HG03196 (cell line): ENCODE results near the gene CRTC3.
"Not testable (repeated sequence)": the region's sequence is repeated elsewhere in the genome, so short reads cannot be mapped to it uniquely, and the experiment has no call there.

Experiments used
- ATAC-seq: cut with Tn5 transposase; IDR thresholded peaks from one replicate; pipeline ENCODE4 v1.9.1; 2021; ENCODE audit not compliant: unreplicated experiment

CRTC3 gene

DNA sequence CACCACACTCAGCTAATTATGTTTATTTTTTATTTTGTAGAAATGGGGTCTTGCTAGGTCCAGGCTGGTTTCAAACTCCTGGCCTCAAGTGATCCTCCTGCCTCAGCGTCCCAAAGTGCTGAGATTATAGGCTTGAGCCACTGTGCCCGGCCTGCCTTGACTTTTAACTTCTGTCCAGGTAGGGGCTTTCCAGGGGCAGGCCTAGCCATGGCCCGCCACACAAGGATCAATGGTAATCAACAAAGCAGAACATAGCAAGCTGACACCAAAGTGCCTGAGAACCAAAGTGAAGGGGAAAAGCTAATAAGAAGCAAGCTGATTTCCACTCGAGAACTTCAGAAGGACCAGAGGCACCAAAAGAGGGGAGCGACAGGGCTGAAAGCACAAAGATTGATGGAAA lies 9.4 kb upstream of the CRTC3 start:
- ATAC-seq = no peak

DNA sequence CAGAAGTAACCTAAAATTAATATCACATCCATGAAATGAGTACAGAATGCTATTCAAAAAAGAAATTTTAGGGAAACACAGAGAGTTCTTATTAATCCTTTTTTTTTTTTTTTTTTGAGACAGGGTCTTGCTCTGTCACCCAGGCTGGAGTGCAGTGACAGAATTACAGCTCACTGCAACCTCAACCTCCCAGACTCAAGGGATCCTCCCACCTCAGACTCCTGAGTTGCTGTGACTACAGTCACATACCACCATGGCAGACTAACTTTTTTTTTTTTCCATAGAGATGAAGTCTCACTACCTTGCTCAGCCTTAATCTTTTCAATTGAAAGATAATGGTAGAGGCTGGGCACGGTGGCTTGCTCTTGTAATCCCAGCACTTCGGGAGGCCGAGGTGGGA lies 6.3 kb upstream of the CRTC3 start:
- no peak for ATAC-seq

DNA sequence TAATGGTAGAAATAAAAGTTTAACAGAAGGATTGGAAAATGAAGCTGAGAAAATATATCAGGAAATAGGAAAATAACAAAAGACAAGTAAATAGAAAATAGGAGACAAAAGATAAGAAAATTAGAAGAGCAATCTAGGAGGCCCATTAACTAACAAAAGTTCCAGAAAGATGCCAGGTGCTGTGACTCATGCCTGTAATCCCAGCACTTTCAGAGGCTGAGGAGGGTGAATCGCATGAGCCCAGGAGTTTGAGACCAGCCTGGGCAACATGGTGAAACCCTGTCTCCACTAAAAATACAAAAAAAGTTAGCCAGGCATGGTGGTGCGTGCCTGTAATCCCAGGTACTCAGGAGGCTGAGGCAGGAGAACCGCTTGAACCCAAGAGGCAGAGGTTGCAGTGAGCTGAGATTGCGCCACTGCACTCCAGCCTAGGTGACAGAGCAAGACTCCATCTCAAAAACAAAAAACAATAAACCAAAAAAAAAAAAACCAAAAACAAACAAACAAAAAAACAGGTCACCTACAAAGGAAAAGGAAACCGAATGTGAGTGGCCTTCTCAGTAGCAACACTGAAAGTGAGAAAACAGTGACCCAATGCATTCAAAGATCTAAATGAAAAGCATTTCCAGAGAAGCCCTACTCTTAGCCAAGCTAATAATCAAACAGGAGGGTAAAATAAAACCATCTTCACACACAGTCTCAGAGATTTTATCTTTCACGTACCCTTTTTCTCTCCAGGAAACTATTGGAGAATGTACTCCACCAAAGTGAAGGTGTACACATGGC lies 5.5 kb upstream of the CRTC3 start:
- ATAC-seq = not testable (repeated sequence)

DNA sequence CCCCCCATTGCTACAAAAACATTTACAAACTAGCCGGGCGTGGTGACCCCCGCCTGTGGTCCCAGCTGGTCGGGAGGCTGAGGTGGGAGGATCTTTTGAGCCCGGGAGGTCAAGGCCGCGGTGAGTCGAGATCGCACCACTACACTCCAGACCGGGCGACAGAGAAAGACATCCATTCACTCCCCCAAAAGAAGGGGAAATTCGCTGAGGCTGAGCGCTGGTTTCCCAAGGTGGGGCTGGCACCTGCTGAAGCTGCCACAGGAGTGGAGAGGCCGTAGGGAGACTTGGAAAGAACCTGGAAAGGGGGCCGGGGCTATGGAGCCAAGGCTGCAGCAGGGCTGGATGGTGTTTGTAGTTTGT lies 732 bp upstream of the CRTC3 start:
- no peak for ATAC-seq

DNA sequence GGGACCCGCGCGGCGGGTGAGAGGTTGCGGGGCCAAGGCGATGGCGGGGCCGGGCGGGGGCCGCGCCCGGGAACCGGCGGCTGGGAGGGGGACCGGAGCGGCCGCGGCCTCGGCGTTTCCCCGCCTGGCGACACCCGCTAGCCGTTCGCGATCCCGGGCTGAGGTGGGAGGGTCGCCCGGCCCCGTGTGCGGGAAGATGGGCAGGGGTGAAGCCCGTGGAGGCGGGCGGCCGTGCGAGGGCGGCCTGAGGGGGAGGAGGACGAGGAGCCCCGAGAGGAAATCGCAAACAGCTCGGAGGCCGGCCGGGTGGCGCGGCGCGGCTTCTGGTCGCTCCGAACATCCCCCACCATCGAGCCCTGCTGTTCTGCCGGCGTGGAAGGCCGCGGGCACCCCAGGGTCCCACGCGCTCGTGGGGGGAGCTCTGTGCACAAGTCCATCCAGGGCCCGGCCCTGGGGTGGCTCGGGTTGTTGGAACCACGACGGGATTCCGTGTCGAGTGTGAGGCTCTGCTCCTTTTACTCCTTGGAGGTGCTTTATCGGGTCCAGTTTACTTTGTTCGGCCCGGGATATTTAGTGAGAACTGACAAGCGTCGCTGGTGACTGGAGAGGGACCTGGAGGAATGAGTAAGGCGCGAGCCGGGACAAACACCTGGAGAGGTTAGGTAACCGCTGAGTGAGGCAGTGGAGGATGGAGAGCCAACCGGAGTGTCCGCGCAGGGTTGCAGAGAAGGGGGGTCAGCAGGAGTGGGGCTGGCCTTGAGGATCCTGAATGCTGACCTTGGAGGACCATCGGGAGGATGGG lies 728 bp downstream of the CRTC3 start:
- peak; percentile 45 for ATAC-seq

DNA sequence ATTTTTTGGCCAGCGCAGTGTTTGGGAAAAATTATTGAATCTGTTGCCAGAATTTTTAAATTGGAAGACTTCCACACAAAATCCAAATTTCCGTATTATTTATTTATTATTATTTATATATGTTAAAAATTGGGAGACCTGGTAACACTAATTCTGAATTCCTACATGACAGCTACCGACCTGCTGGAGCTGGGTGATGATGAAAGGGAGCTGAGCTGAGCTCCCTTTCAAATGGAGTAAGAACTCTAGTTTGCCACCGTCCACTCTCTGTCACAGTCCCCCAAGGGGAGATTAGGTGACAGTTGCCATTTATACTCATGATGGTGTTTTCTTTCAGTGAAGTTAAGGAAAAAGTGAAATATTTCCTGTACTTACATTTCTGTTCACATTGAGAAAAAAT lies 1.4 kb downstream of the CRTC3 start:
- ATAC-seq = no peak

DNA sequence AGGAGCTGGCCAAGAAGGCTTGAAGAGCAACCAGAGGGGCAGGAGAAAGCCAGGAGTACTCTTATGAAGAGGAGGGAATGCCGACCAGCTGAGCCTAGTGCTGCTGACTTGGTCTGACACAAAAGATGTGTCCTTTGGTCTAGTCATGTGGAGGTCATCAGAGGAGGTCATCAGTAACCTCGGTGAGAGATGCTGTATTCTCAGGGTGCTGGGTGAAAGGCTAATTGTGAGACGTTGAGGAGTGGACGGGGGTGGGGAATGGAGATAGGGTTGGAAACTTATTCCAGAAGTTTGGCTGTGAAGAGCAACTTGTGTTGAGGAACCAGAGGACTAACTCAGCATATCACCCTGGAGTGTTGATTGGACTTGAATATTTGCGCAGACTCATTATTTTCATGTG lies 5.5 kb downstream of the CRTC3 start:
- no peak for ATAC-seq

DNA sequence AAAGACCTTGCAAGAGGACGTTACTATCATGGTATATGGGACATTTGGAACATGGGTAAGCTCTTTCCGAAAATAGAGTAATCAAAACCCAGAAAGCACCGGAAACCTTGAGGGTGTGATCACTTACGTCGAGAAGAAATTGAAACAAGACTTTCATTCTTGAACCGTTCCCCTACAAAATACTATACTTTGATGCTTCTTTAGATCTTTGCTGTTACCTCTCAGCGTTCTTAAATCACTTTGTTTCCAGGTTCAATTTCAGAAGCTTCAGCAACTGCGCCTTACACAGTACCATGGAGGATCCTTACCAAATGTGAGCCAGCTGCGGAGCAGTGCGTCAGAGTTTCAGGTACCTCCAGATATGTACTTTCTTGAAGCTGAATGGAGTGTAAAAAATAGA lies 10.1 kb downstream of the CRTC3 start:
- no peak for ATAC-seq

DNA sequence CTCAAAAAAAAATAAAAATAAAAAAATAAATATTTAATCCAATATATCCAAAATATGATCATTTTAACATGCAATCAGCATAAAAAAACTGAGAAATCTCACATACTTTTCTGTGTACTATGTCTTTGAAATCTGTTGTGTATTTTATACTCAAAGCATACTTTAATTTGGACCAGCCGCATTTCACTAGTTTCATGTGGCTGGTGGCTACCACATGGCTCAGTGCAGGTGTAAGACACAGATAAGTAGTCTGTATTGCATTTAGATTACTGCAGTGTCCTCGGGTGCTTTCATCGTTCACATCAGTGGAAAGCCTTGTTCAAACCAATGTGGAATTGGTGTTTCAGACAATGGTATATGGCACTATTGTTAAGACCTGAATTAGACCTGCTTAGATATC lies 11.0 kb downstream of the CRTC3 start:
- no peak for ATAC-seq

DNA sequence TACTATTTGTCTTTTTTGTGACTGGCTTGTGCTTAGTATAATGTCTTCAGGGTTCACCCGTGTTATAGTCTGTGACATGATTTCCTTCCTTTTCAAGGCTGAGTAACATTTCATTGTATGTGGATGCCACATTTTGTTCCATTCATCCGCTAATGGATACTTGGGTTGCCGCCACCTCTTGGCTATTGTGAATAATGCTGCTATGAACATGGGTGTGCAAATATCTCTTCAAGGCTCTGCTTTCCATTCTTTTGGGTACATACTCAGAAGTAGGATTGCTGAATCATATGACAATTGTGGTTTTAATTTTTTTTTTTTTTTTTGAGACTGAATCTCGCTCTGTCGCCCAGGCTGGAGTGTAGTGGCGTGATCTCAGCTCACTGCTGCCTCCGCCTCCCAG lies 15.4 kb downstream of the CRTC3 start:
- ATAC-seq = no peak

DNA sequence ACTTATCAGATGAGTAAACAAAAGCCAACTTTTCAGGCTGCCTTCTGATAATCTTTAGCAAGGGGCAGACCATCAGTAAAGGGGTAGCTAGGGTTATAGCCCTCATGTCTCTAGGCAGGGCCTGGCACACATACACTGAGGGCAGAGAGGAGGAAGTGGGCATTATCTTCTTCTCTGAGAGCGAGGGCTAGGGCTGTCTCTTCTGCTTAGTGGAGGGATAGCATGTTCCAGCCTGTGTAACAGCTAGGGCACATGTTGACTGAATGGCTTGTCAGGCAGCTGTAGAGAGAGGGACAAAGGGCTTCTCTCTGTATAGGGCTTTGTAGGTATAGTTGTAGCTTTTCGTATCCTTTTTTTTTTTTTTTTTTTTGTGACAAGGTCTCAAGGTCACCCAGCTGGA lies 17.8 kb downstream of the CRTC3 start:
- no peak for ATAC-seq

DNA sequence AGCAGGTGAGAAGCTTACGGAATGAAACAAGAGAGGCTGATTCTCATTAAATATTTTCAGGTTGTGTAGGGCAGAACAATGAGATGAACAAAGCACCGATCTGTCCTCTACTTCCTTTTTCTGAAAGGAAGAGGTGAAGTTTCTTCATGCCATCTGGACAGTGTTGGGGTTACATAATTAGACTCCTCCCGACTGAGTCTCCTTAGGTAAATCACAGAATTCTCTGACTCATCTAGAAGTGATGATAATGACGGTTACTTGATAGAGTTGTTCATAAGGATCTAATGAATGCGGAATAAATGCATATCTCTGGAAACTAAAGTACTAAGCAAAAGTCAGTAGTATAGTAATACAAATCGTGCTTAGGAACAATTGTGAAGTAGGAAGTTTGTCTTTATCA lies 21.2 kb downstream of the CRTC3 start:
- no peak for ATAC-seq

DNA sequence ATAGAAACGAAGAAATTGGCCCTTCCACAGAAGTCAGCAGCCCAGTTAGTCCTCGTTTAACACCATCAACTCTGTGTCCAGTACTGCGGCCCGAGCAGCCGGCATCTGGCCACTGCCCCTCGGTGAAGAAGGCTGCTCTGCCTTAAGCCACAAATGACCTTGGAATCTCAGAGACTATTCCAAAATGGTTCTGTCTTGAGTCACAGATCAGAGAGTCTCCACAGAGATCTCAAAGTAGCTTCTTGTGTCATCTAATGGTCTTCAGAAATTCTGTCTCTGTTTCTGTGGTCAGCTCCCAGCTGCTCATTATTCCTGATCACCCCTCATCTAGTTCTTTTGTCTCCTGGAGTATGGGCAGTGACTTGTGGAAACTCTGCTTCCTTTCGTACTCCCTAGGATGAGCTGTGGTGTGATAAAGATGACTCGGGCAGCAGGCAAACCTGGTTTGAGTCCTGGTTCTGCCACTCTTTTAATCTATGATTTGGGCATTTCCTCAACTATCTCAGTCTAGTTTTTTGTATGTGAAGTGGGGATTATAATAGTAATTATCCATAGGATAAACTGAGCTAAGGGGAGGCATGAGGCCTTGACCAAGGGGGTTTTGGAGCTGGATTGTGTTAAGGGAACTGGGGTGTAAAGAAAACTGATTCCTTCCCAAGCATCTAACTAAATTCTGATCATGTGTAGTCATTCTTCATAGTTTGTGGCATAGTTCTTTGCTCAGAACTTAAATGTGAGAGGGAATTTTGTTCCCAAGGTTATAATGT lies 22.6 kb downstream of the CRTC3 start:
- ATAC-seq = no peak

DNA sequence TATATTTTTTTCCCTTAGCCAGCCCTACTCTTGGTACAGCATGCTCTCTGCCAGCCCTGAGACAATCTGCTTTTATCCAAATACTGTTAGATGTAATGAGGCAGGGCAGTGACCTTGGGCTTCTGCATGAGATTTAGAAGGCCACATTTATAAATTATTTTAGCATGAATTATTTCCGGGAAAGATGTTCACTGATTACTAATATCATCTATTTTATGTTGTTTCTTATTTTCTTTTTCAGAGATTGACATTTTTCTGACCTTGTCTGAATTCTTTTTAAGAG lies 23.1 kb downstream of the CRTC3 start:
- no peak for ATAC-seq

DNA sequence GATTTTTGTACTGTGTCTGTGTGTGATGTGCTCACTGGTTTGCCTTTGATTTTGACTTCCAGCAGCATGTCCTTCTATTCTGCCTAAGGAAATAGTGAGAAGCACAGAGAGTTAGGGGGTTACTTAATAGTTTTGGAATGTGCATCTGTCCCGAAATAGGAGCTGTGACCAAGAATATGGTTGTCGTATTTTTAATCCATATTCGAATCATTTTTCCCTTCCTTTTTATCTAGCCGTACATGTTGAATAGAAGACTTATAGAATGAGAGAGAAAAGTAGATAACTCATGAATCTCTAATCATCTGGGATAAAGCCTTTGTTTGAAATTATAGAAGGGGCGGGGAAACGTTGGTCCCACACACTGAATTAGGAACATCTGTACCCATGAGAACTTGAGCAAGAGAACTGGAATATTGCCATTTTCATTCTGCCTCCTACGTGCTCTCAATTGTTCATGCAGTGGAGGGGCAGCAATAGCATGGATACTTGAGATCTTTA lies 23.6 kb downstream of the CRTC3 start:
- ATAC-seq = no peak

DNA sequence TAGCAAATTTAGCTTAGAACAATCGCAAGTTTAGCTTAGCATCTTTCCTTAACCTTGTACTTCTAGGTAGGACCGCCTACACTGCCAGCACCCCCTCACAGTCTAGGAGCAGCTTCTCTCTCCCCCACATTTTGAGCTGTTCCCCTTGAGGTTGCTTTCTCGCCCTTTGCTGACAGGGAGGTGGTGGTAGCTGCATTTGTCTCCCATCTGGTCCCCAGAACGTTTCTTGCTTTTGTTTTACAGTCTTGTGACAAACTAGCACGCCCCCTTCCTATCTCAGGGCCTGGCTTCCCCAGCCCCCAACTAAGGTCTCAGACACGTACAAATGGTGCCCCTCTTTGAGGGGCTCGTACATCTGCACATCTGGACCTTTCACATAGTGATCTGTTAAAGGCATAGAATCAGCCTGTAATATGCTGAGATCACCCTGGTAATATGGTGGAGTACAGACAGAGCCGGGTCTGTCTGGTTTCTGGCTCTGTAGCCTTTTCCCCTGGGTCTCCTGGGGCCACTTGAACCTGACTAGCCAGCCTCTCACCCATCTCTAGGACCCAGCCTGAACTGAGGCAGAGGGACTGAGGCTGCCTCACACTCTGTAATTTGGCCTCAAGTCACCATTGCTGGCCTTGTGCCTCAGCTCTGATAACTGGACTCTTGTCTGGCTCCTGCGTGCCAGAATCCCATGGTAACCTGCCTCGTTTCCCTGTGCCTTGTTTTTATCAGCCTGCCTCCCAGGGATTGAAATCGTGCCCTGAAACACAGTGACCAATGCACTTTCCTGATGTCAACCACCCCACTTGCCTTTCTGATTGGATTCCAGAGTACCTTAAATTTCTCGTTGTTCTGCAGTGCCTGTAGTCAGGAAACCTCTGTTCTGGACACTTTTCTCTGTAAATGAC lies 27.7 kb downstream of the CRTC3 start:
- no peak for ATAC-seq

DNA sequence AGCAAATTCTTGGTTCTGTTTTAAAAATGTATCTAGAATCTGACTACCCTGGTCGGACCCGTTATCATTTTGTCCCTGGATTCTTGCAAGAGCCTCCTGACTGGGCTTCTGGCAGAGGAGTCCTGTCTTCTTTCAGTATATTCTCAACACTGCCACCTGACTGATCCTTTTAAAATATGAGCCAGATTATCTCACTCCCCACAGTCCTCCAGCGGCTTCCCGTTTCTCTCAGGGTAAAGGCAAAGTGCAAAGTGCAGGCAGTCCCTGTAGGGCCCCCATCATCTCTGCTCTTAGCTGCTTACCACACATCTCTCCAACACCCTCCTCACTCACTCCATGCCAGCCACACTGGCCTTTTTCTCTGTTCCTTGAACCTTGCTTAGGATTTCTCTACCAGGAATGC lies 28.4 kb downstream of the CRTC3 start:
- no peak for ATAC-seq

DNA sequence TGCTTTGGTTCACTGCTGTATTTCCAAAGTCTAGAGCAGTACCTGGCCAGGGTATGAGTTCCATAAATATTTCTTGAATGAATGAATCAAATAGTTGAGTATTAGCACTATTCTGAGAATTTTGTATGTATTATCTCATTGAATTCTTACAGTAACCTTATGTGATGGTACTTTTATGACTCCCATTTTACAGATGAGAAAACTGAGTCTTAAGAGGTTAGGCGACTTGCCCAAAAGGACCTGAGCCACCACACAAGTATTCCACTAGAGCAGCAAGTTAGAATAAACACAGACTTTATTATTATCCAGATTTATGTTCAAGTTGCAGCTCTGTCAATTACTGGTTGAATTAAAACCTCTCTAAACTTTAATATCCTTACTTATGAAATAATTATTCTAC lies 29.4 kb downstream of the CRTC3 start:
- no peak for ATAC-seq

DNA sequence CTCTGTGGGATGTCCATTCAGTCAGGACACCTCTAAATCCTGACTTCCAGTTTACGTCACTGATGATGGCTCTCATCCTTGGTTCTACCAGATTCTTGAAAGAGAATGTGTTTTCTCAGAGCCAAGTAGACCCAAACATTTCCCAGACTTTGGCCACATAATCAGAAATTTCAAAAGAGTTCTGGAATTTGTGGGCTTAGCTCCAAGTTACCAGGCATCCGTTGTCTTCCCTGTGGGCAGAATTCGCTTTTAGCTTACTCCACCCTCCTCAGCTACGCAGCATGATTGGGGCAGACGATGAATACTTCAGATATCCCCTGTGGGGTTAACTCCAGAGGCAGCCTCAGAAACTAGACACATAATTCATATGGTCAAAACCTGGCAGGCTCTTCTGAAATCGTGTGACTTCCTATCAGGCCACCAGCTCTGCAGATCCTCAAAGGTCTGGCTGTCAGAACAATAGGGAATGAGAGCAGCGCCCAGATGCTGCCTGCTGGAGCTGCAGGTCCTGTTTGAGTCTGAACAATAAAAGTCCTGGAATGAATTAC lies 30.6 kb downstream of the CRTC3 start:
- ATAC-seq = no peak

DNA sequence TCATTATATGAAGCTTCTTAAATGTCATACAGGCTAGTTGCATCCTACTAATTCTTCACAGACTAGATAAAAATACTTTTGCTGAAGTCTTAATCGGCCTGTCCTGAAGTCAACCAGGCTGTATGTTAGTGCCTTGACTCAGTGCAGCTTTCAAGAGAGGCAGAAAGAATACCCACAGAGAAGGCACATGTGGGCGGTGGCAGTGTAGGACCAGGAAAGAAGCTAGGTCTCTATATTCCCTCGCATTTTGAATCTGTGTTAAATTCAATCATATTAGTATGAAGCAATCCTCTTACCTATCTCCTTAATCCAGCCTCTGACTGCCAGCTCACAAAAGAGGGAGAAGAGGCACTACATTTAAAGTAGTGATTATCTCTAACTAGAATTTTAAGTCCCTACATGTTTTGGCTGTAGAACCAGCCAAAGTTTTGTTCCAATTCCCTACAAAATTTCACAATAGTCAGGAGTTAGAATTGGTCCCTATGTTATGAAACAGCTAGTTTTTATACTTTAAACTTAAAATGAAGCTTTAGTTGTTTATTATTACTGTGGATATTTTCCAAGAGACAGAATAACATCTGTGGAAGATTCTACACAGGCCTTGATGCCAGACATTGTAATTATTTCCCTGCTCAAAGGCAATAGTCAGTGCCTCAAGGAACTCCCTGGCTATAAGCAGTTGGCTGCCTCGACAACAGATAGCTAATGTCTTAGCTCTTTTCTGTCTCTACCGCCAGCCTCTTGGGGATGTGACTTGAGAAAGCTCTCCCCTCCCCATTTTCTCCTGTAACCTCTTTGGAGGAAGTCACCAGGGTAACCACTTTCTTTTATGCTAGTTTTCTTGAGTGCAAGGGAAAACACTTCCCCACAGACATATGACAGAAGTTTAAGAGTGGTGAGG lies 31.9 kb downstream of the CRTC3 start:
- no peak for ATAC-seq
